CD4-positive, alpha-beta T cell treated with Interleukin-1 beta for 1 hour (primary cell): ENCODE results near the gene C5orf22.
"Not testable (repeated sequence)": the region's sequence is repeated elsewhere in the genome, so short reads cannot be mapped to it uniquely, and the experiment has no call there.

Experiments used
- DNase-seq, 2 donors: peaks; one replicate each; pipeline ENCODE4 v3.0.0-alpha.2; 2020 to 2022

The C5orf22 gene

GRCh38 chr5:31531888-31532547 is at the start of gene C5orf22, which contains the start of gene DROSHA:
Gene C5orf22, plus strand, starts transcription at chr5:31532301. Its CDS starts 92 bp downstream, at chr5:31532393.
Gene DROSHA, minus strand, starts transcription at chr5:31532093. Its CDS starts 3,034 bp downstream, at chr5:31529059.
- DNase-seq: peak; percentile 86 to 88

GRCh38 chr5:31485376-31486207 is 46.5 kb upstream of the C5orf22 start:
- no peak for DNase-seq

GRCh38 chr5:31486441-31486840 is 45.7 kb upstream of the C5orf22 start:
- DNase-seq: no peak

- no peak for DNase-seq
Observed at GRCh38 chr5:31487506-31487905, 44.6 kb upstream of the C5orf22 start.

DNA sequence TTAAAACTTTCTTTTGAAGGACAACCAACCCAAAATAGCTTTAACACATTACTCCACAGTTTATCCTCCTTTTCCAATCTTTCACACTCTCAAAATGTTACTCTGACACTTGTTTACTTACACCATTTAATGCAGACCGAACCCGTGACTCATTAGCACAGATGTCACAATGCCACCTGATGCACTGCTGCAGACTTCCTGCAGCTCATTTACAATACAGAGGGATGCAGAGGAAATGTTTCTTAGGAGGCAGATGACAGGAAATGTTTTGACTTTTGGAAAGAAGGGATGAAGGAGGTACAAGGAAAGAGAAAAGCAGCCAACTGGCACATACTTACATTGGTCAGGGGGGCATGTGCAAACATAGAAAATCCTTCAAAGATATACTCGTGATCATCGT is 39.2 kb upstream of the C5orf22 start:
- DNase-seq: no peak

- DNase-seq: no peak
Observed at GRCh38 chr5:31495336-31495735, 36.8 kb upstream of the C5orf22 start.

DNA sequence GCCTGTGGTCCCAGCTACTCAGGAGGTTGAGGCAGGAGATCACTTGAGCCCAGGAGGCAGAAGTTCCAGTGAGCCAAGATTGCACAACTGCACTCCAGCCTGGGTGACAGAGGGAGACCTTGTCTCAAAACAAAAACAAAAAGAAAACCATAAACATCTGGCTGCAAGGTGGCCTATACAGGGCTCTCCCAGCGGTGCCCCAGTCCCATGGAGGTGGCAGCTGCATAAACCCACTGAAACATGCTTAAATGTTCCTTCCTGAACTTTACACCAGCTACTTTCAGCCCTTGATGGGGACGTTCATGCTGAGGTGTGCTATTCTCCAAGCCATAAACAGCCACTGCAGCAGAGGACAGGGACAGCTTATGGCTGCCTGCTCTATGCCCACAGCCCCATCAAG is 35.8 kb upstream of the C5orf22 start:
- no peak for DNase-seq

GRCh38 chr5:31496891-31497290 is 35.2 kb upstream of the C5orf22 start:
- no peak for DNase-seq

DNA sequence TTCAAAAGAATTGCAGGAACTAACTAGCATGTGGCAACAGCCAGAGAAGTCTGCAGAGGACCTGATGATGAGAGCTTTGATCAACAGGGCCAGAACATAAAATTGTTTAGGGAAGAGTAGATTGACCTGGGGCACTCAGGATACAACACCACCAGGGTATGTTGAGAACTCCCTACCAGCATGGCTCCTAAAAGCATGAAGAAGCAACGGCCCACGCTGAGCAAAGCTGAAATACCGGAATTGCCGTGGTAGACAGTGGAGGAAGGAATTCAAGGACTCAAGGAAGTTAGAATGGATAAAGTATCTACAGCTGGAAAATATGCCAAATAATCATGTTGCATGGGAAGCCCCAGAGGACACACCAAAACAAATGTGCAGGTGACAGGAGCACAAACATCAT is 31.8 kb upstream of the C5orf22 start:
- no peak for DNase-seq

DNA sequence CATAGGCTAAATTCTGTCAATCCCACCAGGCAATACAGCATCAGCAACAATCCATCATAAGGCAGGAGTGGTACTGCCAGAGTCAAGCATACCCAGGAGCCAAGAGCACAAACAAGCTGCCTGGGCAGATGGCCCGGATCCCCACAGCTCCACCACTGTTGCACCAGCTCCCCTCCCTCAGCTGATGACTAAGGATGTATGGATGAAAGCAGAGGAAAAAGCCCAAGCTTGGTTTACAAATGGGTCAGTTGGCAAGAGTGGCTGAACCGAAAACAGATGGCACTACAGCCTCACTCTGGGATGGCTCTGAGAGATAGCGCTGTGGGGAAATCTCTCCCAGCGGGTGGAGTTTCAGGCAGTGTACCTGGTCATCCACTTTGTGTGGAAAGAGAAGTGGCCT is 29.6 kb upstream of the C5orf22 start:
- DNase-seq: no peak

GRCh38 chr5:31504529-31504928 is 27.6 kb upstream of the C5orf22 start:
- DNase-seq: no peak

GRCh38 chr5:31511305-31511704 is 20.8 kb upstream of the C5orf22 start:
- DNase-seq: no peak

DNA sequence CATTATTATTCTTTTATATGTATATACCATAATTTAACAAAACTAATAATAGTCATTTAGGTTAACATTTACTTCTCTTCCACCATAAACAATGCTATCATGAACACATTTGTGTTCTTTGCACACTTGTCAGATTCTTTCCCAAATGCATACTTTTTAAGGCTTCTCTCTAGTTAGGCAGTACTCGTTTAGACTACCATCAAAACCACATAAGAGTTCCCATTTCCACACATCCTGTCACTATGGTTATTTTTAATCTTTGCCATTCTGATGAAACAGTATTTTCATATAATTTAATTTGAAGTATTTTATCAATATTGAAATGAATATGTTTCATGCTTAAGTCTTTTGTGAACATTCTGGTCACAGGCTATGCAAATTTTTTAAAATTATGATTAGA is 15.3 kb upstream of the C5orf22 start:
- no peak for DNase-seq

DNA sequence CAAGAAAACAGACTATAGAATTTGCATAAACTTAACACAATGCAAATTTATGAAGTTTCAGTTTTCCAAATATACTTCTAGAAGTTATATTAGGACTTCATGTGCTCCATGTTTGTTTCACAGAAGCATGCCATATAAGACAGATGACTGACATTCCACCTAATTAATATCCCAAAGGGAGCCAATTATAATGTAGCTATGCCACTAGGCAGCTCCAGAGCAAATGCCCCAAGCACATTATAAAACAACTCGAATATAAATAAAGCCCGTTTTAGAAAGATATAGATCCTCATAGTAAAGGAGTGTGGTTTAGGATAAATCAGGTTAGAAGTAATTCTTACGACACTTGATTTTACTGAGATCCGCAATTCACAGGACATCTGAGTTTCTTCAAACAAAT is 9.1 kb upstream of the C5orf22 start:
- no peak for DNase-seq

- DNase-seq: no peak
Observed at GRCh38 chr5:31530541-31531265, 1.4 kb upstream of the C5orf22 start.

DNA sequence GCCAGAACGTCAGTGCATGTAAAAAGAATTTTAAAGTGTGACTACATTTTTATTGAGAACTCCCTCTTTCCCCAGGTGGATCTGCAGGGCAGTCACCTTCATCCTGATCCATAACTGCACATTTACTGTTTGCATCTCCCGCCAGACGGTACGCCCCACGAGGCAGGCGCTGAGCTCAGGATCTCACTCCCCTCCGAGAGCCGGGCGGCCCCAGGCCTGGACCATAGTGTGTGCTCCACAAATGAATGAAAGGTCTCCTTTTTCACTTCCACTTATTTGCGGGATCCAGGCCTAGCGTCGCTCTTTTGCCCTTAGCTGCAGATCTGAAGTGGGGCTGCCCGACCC is 586 bp upstream of the C5orf22 start:
- peak in 1 of 2 donors; percentile 12 for DNase-seq

GRCh38 chr5:31534527-31535046 is 2.5 kb downstream of the C5orf22 start:
- no peak for DNase-seq

GRCh38 chr5:31536873-31537272 is 4.8 kb downstream of the C5orf22 start:
- DNase-seq: no peak

GRCh38 chr5:31537349-31537748 is 5.2 kb downstream of the C5orf22 start:
- no peak for DNase-seq

DNA sequence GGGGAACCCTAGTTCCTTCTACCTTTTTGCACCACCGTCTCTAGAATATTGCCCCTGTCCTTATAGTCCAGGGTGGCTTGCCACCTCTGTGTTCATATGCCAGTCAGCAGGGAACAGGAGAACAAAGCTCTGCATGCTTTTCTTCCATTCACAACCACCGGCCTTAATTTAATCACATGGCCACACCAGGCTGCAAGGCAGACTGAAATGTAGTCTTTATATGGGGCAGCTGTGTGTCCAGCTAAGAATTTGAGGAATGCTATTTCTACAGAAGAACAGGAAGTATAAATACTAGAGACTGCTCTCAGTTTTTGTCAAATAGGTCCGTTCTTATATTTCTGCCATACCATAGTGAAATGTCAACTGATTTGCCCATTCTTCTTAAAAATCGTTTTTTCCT is 5.8 kb downstream of the C5orf22 start:
- no peak for DNase-seq

GRCh38 chr5:31549114-31549513 is 17.0 kb downstream of the C5orf22 start:
- DNase-seq: not testable (repeated sequence)

DNA sequence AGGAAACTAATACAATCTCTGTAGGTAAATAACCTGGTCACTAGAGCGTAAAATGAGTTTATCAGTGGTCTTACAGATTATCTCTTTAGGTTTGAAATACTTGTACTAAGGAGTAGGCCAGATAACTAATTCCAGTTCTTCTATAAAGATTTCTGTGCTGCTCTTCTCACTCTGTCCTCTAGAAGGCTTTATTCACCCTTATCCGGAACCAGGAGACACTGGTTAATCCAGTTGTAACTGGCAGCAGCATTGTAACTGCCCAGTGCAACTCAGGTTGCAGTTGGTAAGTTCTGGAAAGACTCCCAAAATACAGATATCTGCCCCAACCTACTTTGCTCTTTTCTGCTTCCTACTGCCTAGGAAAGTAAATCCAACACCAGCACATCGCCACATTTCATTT is 19.8 kb downstream of the C5orf22 start:
- no peak for DNase-seq

DNA sequence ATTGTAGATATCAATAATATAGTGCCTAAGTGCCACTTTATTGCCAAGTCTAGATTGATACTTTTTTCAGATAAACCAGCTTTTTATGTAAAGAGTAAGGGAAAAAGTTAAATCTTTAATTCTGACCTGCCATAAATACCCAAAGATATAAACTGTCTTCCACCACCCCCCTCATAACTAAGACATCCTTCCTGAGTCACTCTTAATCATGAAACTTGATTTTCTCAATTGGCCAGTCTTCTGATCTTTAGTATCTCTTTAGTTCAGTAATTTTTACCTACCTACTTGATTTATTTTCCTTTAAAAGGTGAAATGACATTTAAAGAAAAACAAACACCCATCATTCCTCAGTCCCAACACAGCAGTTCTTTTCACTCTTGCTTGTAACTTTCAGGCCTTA is 21.8 kb downstream of the C5orf22 start:
- DNase-seq: no peak

DNA sequence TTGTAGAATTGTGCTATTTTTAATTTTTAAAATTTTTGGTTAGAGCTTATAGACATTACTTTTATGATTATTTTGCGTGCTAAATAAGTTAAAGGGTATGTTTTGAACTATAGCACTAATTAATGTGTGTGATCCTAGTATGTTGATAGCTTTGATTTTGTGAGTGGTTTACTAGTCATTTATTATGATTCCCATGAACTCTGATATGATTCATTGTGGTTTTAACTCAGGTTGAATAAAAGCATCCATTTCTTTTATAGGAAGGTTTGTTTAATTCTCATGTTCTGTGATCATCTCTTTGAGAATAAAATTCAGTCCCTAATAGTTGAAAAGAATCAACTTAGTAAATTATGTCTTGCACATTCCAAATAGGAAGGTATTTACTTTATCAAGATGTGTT is 22.5 kb downstream of the C5orf22 start:
- DNase-seq: no peak
